Bronchial epithelial cell (primary cell): Measurements from ENCODE around the gene DDIT4. TPM values are rescaled to one million over a fixed set of nuclear protein-coding genes. Genes with fewer than 3 reads are reported as not detected.
"Not testable (repeated sequence)": the region's sequence is repeated elsewhere in the genome, so short reads cannot be mapped to it uniquely, and the experiment has no call there.

Experiments
- DNase-seq: peaks from one replicate; pipeline ENCODE4 v3.0.0-alpha.2; 2010; ENCODE audit warnings: low read depth
- FAIRE-seq: peaks from 2 replicates; lab custom pipeline; 2011; peaks lifted over from hg19 to GRCh38; lab: Jason Lieb, UNC
- H3K27me3 ChIP-seq: 2 replicates; pipeline ENCODE4 v1.5.1; 2011; ENCODE audit warnings: low read length; ENCODE audit not compliant: control insufficient read depth, insufficient read depth
- H3K36me3 ChIP-seq: 2 replicates; pipeline ENCODE4 v1.5.1; 2011; ENCODE audit warnings: low read length; ENCODE audit not compliant: control insufficient read depth, insufficient read depth
- H3K4me3 ChIP-seq: 2 replicates; pipeline ENCODE4 v1.5.1; 2011; ENCODE audit warnings: mild to moderate bottlenecking, low read depth, low read length, control low read depth
- CTCF ChIP-seq: IDR thresholded peaks from 2 replicates; pipeline ENCODE4 v1.5.1; 2011; ENCODE audit warnings: mild to moderate bottlenecking, moderate library complexity, low read length, control low read depth, inconsistent platforms; ENCODE audit not compliant: insufficient read depth, severe bottlenecking
- total RNA-seq: library from RNA; depleted of rRNA; stranded (reverse); fragments of >200 nt; gene quantifications from 2 replicates; pipeline ENCODE4 v1.2.1, GENCODE V29; 2014

The DDIT4 gene
- total RNA-seq, 1 donor from 2014 or later, result 2,437 TPM

- TF ChIP-seq CTCF, result no peak
- FAIRE-seq, result no peak
- Histone ChIP-seq H3K36me3 (no peaks in the 10 kb centered on the region), H3K27me3 (no peaks in the 10 kb centered on the region), H3K4me3 (no peak overlapping the region)
- no peak for DNase-seq
These were observed 29.1 kb upstream of the DDIT4 start for GRCh38 chr10:72244573-72245038.

- Histone ChIP-seq H3K36me3 (no peaks in the 10 kb centered on the region), H3K27me3 (no peaks in the 10 kb centered on the region), H3K4me3 (no peak overlapping the region)
- DNase-seq, result no peak
- TF ChIP-seq CTCF, result no peak
- FAIRE-seq, result no peak
These were observed 27.7 kb upstream of the DDIT4 start for GRCh38 chr10:72245949-72246525.

- no peak for TF ChIP-seq CTCF
- FAIRE-seq, result no peak
- H3K36me3 ChIP-seq, result no peaks in the 10 kb centered on the region
- DNase-seq, result peak; percentile 63
- no peak overlapping the region for H3K4me3 ChIP-seq
- H3K27me3 ChIP-seq, result no peaks in the 10 kb centered on the region
These were observed 25.1 kb upstream of the DDIT4 start for GRCh38 chr10:72248468-72249151.

GRCh38 chr10:72249176-72249862 is 24.4 kb upstream of the DDIT4 start:
- not testable (repeated sequence) for H3K4me3 ChIP-seq, H3K36me3 ChIP-seq, FAIRE-seq, H3K27me3 ChIP-seq, DNase-seq

GRCh38 chr10:72250666-72251065 is 23.1 kb upstream of the DDIT4 start:
- Histone ChIP-seq H3K4me3 (no peak overlapping the region), H3K27me3 (no peaks in the 10 kb centered on the region), H3K36me3 (no peaks in the 10 kb centered on the region)
- FAIRE-seq (no peak), DNase-seq (peak; percentile 22)
- TF ChIP-seq CTCF, result no peak

- DNase-seq (no peak), FAIRE-seq (no peak)
- no peaks in the 10 kb centered on the region for H3K27me3 ChIP-seq
- H3K4me3 ChIP-seq, result no peak overlapping the region
- no peaks in the 10 kb centered on the region for H3K36me3 ChIP-seq
- no peak for TF ChIP-seq CTCF
These were observed 22.1 kb upstream of the DDIT4 start for GRCh38 chr10:72251635-72252034.
